K562 (cell line): ENCODE measurements around the gene LRFN2.

Source experiments
- CBFB ChIP-seq: sonication (generic); formaldehyde crosslinking; IDR thresholded peaks from 2 replicates; pipeline ENCODE4 v1.4.0; 2020; ENCODE audit warnings: mild to moderate bottlenecking, missing genetic modification reagents
- CREB5 ChIP-seq: fragments of 250-450 bp; sonication (Bioruptor Pico); IDR thresholded peaks from 2 replicates; pipeline ENCODE4 v1.5.0; 2020; ENCODE audit warnings: mild to moderate bottlenecking
- CTCF ChIP-seq, 3 experiments: IDR thresholded peaks in 2 of 3; conservative IDR thresholded peaks in 1 of 3; 2 replicates each; pipeline ENCODE4 v1.5.1; 2011 to 2012; ENCODE audit warnings: low read length in 3 of 3, mild to moderate bottlenecking in 3 of 3, control low read depth in 2 of 3, improper control_type of control experiment in 1 of 3, inconsistent platforms in 1 of 3, low read depth in 1 of 3, mixed read lengths in 1 of 3, moderate library complexity in 1 of 3; ENCODE audit not compliant: insufficient read depth in 2 of 3
- EP400 ChIP-seq: fragments of 450-650 bp; IDR thresholded peaks from 2 replicates; pipeline ENCODE4 v1.6.1; 2017; ENCODE audit warnings: antibody characterized with exemption, mild to moderate bottlenecking, moderate library complexity
- FOS ChIP-seq: IDR thresholded peaks from 3 replicates; pipeline ENCODE4 v1.6.1; 2011; ENCODE audit not compliant: insufficient read length; ENCODE audit errors: extremely low read depth
- FOXJ2 ChIP-seq: fragments of 200-800 bp; sonication (Bioruptor generic); IDR thresholded peaks from 2 replicates; pipeline ENCODE4 v1.6.1; 2016; ENCODE audit warnings: missing genetic modification characterization, missing compliant biosample characterization
- POLR2A ChIP-seq: fragments of 450-650 bp; conservative IDR thresholded peaks from 2 replicates; pipeline ENCODE4 v1.6.1; 2016
- POU5F1 ChIP-seq: fragments of 150-350 bp; IDR thresholded peaks from 2 replicates; pipeline ENCODE4 v1.6.1; 2014; ENCODE audit warnings: borderline replicate concordance, low read length, low read depth, mild to moderate bottlenecking; ENCODE audit not compliant: partially characterized antibody
- RREB1 ChIP-seq: fragments of 250-450 bp; sonication (Bioruptor Pico); IDR thresholded peaks from 2 replicates; pipeline ENCODE4 v1.4.0; 2020
- ZNF12 ChIP-seq: sonication (generic); formaldehyde crosslinking; IDR thresholded peaks from 2 replicates; pipeline ENCODE4 v1.4.0; 2020; ENCODE audit warnings: mild to moderate bottlenecking, missing genetic modification reagents
- ZNF24 ChIP-seq: fragments of 450-650 bp; IDR thresholded peaks from 2 replicates; pipeline ENCODE4 v1.6.1; 2016
- ZNF324 ChIP-seq: fragments of 250-450 bp; sonication (Bioruptor Pico); IDR thresholded peaks from 2 replicates; pipeline ENCODE4 v1.4.0; 2020; ENCODE audit warnings: mild to moderate bottlenecking

DNA sequence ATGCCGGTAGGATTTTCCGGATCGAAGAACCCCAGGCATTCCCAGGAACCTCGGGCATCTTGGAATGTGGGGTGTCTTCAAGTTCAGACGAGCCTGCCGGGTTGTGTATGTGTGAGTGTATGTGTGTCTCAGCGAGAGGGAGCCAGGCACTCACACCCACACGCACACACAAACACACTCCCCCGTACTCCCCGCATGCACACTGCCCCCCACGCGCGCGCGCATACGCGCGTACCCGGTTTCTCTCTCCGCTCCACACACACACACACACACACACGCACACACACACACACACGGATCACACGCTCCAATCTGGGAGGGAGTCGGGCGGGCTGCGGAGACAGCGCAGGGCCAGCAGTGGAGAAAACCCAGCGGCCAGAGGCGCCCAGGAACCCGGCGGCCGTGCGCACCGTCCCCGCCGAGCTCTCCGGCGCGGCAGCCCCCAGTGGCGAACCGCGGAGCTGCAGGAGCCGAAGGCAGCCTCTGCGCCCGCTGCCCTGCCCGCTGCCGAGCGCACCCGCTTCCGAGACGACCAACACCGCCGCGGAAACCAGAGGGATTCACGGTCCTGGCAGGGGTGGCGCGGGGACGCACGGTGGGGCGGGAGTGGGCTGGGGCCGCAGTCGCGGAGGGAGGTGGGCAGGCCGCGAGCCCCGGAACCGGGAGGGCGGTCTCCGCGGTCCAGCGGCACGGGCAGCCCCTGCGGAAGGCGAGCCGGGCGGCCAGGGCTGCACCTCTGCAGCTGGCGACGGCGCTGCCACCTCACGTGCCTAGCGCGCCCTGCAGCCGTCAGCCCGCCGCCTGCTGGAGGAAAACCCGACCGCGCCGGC, at the start of gene LRFN2:
- TF ChIP-seq EP400 (no peak), FOS (no peak), ZNF24 (no peak), CTCF (IDR thresholded peaks at IDR 0.05 in 2 of 3, conservative IDR thresholded peaks at IDR 0.05 in 1 of 3; ENCODE audit: insufficient read depth in 2 of 3, low read depth in 1 of 3, low read length in 3 of 3) (peak in 2 of 3 experiments; percentile 31 to 54; a peak in 5 of 6 replicates), POU5F1 (no peak), CBFB (CRISPR knock-in tag) (no peak), ZNF324 (CRISPR knock-in tag) (no peak), RREB1 (CRISPR knock-in tag) (no peak), POLR2A (no peak), ZNF12 (CRISPR knock-in tag) (no peak), FOXJ2 (tag) (no peak), CREB5 (CRISPR knock-in tag) (no peak)
